Measurements from ENCODE around the gene PLEKHM1.

The PLEKHM1 gene

DNA sequence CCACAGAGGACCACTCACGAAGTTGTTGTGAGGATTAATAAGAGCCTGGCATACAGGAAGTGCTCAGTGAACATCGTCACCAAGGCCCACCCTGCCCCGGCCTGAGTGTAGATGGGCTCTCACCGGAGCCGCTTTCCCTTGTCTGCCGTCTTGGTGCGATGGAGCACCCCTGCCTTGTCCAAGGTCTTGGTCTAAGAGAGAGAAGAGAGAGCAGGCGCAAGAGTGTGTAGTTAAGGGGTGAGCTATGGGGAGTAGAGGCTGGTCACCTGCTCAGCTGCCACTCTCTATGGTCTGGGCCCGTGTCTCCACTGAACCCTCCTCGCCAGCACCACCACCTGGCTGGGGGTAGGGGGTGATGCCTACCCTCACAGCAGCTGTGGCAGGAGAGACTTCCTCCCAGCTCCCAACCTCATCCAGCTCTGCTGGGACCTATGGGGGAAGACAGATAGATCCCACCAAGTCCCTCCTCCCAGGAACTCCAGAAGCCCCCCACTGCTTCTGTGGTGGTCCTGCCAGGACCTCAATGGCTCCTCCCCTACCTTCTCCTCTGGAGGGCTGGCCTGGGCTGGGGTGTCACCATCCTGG lies 86.5 kb downstream of the PLEKHM1 start:
- peaks cover 34 to 43% of the 10 kb centered on the region in 2 donors for H3K4me1 ChIP-seq (ENCODE audit: control insufficient read depth in 1 of 2, insufficient read depth in 2 of 2, low read length in 2 of 2)
- no peaks in the 10 kb centered on the region for H3K9me3 ChIP-seq (ENCODE audit: control insufficient read depth in 1 of 2, low read length in 2 of 2)
- no peak overlapping the region for H3K4me3 ChIP-seq (ENCODE audit: low read depth in 1 of 2, low read length in 2 of 2)
- H3K36me3 ChIP-seq (ENCODE audit: control insufficient read depth in 1 of 2, insufficient read depth in 2 of 2, low read length in 2 of 2): peaks cover 27 to 62% of the 10 kb centered on the region in 2 donors
- H3K27me3 ChIP-seq (ENCODE audit: control insufficient read depth in 1 of 2, insufficient read depth in 2 of 2, low read length in 2 of 2): no peaks in the 10 kb centered on the region
- no peak overlapping the region for H3K27ac ChIP-seq (ENCODE audit: low read depth, low read length)
- peak overlapping the region in 1 of 2 donors; percentile 57 for H3K9ac ChIP-seq (ENCODE audit: low read depth in 1 of 2, low read length in 2 of 2)

DNA sequence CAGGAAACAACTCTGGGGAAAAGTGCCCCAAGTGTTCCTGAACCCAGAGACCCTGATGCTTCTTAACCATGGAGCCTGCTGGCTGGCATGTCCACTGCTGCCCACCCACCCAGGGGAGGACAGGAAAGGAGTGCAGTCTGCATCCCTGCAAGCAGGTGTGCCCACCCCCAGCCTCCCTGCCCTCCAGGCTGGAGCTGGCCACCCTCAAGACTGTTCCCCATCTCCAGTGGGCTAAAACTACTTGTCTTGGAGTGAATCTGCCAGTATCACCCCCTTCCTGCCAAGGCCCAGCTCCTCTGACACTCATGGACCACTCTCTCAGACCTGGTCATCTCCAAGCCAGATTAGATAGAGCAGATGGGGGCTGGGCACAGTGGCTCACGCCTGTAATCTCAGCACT lies 87.6 kb downstream of the PLEKHM1 start:
- no peak overlapping the region for H3K27ac ChIP-seq (ENCODE audit: low read depth, low read length)
- H3K9ac ChIP-seq (ENCODE audit: low read depth in 1 of 2, low read length in 2 of 2): no peak overlapping the region
- H3K4me3 ChIP-seq (ENCODE audit: low read depth in 1 of 2, low read length in 2 of 2): no peak overlapping the region
- peaks cover 23 to 32% of the 10 kb centered on the region in 2 donors for H3K4me1 ChIP-seq (ENCODE audit: control insufficient read depth in 1 of 2, insufficient read depth in 2 of 2, low read length in 2 of 2)
- peaks cover 30 to 72% of the 10 kb centered on the region in 2 donors for H3K36me3 ChIP-seq (ENCODE audit: control insufficient read depth in 1 of 2, insufficient read depth in 2 of 2, low read length in 2 of 2)
- no peaks in the 10 kb centered on the region for H3K9me3 ChIP-seq (ENCODE audit: control insufficient read depth in 1 of 2, low read length in 2 of 2)
- no peaks in the 10 kb centered on the region for H3K27me3 ChIP-seq (ENCODE audit: control insufficient read depth in 1 of 2, insufficient read depth in 2 of 2, low read length in 2 of 2)

DNA sequence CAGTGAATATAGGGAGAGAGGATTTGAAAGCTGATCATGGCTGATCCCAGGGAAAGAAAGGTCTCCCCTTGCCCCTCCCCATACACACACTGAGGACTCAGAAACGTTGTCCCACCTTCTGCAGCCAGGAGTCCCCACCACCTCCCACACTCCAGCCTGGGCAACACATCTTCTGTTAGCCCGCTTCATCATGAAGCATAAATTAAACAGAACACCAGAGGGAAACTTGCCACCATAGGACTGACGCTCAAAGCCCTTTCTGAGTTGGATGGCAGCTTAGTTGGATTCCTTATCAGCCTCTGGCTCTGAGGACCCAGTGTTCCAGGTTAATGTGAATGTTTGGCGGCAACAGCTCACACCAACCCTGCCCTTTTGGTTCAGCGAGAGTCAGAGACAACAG lies 91.7 kb downstream of the PLEKHM1 start:
- peaks cover 6 to 8% of the 10 kb centered on the region in 2 donors for H3K4me1 ChIP-seq (ENCODE audit: control insufficient read depth in 1 of 2, insufficient read depth in 2 of 2, low read length in 2 of 2)
- H3K36me3 ChIP-seq (ENCODE audit: control insufficient read depth in 1 of 2, insufficient read depth in 2 of 2, low read length in 2 of 2): peaks cover 42 to 94% of the 10 kb centered on the region in 2 donors
- no peaks in the 10 kb centered on the region for H3K9me3 ChIP-seq (ENCODE audit: control insufficient read depth in 1 of 2, low read length in 2 of 2)
- no peaks in the 10 kb centered on the region for H3K27me3 ChIP-seq (ENCODE audit: control insufficient read depth in 1 of 2, insufficient read depth in 2 of 2, low read length in 2 of 2)
- no peak overlapping the region for H3K4me3 ChIP-seq (ENCODE audit: low read depth in 1 of 2, low read length in 2 of 2)
- no peak overlapping the region for H3K27ac ChIP-seq (ENCODE audit: low read depth, low read length)
- H3K9ac ChIP-seq (ENCODE audit: low read depth in 1 of 2, low read length in 2 of 2): no peak overlapping the region

DNA sequence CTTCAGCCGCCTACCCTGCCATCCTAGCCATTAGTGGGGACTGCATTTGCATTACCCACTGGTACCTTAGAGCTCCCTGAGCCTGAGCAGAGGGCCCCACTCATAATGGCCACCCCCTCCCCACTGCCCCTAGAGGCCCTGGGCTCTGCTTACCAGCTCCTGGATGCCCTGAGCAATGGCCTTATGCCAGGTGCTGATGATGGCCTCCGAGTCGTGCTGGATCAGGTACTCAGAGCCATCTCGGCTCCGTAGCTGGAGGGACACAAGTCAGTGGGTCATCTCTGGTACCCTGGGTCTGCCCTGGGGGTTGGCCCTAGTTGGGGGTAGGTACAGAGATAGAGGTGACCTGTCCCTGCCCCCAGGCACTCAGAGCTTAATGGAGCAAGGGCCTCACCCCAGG lies 92.7 kb downstream of the PLEKHM1 start:
- peaks cover 41 to 84% of the 10 kb centered on the region in 2 donors for H3K36me3 ChIP-seq (ENCODE audit: control insufficient read depth in 1 of 2, insufficient read depth in 2 of 2, low read length in 2 of 2)

DNA sequence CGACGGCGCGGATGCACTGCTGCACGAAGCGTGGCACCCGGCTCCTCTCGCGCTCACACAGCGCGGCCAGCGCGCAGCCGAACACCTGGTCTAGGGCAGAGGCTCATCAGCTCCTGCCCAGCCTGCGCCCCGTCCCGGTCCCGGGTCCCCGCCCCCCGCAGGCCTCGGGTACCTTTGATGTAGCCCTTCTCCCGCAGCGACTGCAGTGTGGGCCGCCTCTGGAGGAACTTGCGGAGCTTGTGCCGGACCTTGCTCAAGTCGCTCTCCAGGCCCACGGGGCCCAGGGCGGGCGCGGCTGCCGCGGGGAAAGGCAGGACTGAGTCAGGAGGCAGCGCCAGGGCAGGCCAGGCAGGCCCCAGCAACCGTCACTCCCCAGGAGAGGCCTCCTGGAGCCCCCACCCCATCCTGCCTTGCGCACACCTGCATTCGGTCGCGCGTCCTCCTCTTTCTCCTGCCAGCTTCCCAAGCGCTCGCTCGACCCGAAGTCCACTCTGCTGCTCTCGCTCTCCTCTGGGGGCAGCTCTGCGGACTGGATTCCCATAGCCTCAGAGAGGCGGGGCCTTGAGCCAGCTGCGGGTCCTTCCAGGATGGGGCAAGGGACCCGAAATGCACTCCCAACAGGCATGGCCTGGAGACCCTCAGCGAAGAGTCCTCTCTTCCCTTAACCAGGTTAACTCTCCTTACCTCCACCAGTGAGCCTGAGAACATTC lies 93.9 kb downstream of the PLEKHM1 start:
- H3K36me3 ChIP-seq (ENCODE audit: control insufficient read depth in 1 of 2, insufficient read depth in 2 of 2, low read length in 2 of 2): peaks cover 40 to 73% of the 10 kb centered on the region in 2 donors
- H3K4me1 ChIP-seq (ENCODE audit: control insufficient read depth in 1 of 2, insufficient read depth in 2 of 2, low read length in 2 of 2): peaks cover 6 to 8% of the 10 kb centered on the region in 2 donors
- no peak overlapping the region for H3K4me3 ChIP-seq (ENCODE audit: low read depth in 1 of 2, low read length in 2 of 2)
- no peak overlapping the region for H3K27ac ChIP-seq (ENCODE audit: low read depth, low read length)
- H3K27me3 ChIP-seq (ENCODE audit: control insufficient read depth in 1 of 2, insufficient read depth in 2 of 2, low read length in 2 of 2): no peaks in the 10 kb centered on the region
- H3K9ac ChIP-seq (ENCODE audit: low read depth in 1 of 2, low read length in 2 of 2): no peak overlapping the region
- no peaks in the 10 kb centered on the region for H3K9me3 ChIP-seq (ENCODE audit: control insufficient read depth in 1 of 2, low read length in 2 of 2)

More for the DNA sequence above, 92.7 kb downstream of the PLEKHM1 start:
- H3K27ac ChIP-seq (ENCODE audit: low read depth, low read length): no peak overlapping the region
- no peaks in the 10 kb centered on the region for H3K9me3 ChIP-seq (ENCODE audit: control insufficient read depth in 1 of 2, low read length in 2 of 2)
- H3K4me1 ChIP-seq (ENCODE audit: control insufficient read depth in 1 of 2, insufficient read depth in 2 of 2, low read length in 2 of 2): peaks cover 6 to 8% of the 10 kb centered on the region in 2 donors
- no peaks in the 10 kb centered on the region for H3K27me3 ChIP-seq (ENCODE audit: control insufficient read depth in 1 of 2, insufficient read depth in 2 of 2, low read length in 2 of 2)
- H3K9ac ChIP-seq (ENCODE audit: low read depth in 1 of 2, low read length in 2 of 2): no peak overlapping the region
- H3K4me3 ChIP-seq (ENCODE audit: low read depth in 1 of 2, low read length in 2 of 2): no peak overlapping the region

DNA sequence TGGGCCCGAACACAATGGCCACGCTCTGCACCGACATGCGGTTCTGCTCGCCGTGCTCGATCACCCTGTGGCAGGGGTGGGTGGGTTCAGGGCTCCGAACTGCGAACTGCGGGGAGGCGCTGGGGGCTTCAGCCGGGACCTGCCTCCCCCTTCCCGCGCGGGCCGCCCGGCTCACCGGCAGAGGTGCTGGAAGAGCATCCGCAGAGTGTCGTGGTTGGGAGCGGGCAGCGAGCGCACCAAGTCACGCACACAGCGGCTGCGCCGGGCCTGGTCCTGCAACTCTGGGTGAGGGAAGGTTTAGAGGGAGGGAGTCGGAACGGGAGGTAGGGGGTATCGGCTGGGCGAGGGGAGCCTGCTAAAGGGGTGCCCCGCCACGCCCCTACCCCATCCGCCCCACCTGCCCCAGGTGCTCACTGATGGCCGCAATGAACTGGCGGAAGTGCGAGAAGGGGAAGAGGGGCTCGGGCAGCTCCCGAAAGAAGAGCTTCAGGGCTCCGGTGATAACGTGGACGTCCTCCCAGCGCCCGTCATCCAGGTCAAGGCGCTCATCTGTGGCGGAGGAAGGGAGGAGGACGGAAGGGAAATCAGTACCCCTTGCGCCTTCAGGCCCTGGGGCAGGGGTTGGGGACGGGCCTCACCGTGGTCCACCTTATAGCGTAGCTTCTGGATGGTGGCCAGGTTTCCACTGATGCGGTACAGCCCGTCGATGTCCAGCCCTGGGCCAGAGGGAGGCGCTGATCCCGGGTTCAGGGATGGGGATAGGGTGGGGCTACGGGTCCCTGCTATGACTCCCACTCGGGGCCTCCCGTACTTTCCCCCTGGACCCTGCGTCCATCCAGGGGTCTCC lies 94.7 kb downstream of the PLEKHM1 start:
- Histone ChIP-seq H3K9ac (ENCODE audit: low read depth in 1 of 2, low read length in 2 of 2) (no peak overlapping the region), H3K36me3 (ENCODE audit: control insufficient read depth in 1 of 2, insufficient read depth in 2 of 2, low read length in 2 of 2) (peaks cover 33 to 64% of the 10 kb centered on the region in 2 donors)

DNA sequence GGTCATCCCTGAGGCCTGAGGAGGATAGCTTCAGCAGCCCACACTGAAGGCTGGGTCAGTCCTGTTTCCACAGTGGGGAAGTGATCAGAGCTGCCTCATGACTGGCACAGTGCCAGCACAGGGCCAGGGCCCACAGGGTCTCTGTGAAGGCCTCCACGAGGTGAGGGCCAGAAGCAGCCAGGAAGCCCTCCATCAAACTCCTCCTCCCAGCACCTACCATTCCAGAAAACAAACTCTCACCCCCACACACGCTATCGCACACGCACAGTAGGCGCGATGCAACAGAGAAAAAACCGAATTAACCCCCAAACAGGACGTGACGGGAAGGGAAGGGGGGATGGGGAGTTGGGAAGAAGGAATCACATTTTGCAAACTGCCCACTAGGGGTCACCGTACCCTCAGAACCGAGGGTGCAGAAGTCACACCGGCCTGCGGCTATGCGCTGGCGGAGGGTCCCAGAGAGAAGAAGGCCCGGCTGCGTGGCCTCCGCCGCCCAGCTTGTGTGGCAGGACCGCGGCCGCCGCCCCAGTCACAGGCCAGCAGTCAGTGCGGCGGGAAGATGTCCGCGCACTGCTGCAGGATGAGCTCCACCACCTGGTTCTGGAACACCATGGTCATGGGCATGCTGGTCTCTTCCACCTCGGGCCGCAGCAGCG lies 95.5 kb downstream of the PLEKHM1 start:
- Histone ChIP-seq H3K27me3 (ENCODE audit: control insufficient read depth in 1 of 2, insufficient read depth in 2 of 2, low read length in 2 of 2) (no peaks in the 10 kb centered on the region), H3K9ac (ENCODE audit: low read depth in 1 of 2, low read length in 2 of 2) (no peak overlapping the region), H3K4me1 (ENCODE audit: control insufficient read depth in 1 of 2, insufficient read depth in 2 of 2, low read length in 2 of 2) (peaks cover 6 to 8% of the 10 kb centered on the region in 2 donors), H3K27ac (ENCODE audit: low read depth, low read length) (no peak overlapping the region), H3K36me3 (ENCODE audit: control insufficient read depth in 1 of 2, insufficient read depth in 2 of 2, low read length in 2 of 2) (peaks cover 30 to 57% of the 10 kb centered on the region in 2 donors), H3K4me3 (ENCODE audit: low read depth in 1 of 2, low read length in 2 of 2) (peak overlapping the region in 1 of 2 donors; percentile 29), H3K9me3 (ENCODE audit: control insufficient read depth in 1 of 2, low read length in 2 of 2) (no peaks in the 10 kb centered on the region)

More for the DNA sequence above, 94.7 kb downstream of the PLEKHM1 start:
- no peak overlapping the region for H3K4me3 ChIP-seq (ENCODE audit: low read depth in 1 of 2, low read length in 2 of 2)
- H3K27me3 ChIP-seq (ENCODE audit: control insufficient read depth in 1 of 2, insufficient read depth in 2 of 2, low read length in 2 of 2): no peaks in the 10 kb centered on the region
- H3K4me1 ChIP-seq (ENCODE audit: control insufficient read depth in 1 of 2, insufficient read depth in 2 of 2, low read length in 2 of 2): peaks cover 6 to 8% of the 10 kb centered on the region in 2 donors
- no peak overlapping the region for H3K27ac ChIP-seq (ENCODE audit: low read depth, low read length)
- no peaks in the 10 kb centered on the region for H3K9me3 ChIP-seq (ENCODE audit: control insufficient read depth in 1 of 2, low read length in 2 of 2)

DNA sequence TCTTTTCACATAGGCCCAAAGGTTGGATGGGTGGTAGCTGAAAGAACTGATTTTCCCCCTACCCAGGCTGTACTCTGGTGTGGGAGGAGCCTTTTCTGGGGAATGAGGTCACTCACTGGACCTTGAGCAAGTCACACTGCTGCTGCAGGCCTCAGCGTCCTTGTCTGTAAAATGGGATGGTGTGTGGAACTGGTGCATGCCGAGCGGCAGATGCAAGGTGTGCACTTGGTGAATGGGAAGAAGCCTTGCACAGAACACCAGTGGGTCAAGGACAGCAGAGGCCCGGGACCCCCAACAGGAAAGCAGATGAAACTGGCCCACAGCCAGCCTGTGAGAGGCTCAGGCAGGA lies 96.0 kb downstream of the PLEKHM1 start:
- no peak overlapping the region for H3K4me3 ChIP-seq (ENCODE audit: low read depth in 1 of 2, low read length in 2 of 2)
- H3K36me3 ChIP-seq (ENCODE audit: control insufficient read depth in 1 of 2, insufficient read depth in 2 of 2, low read length in 2 of 2): peaks cover 26 to 52% of the 10 kb centered on the region in 2 donors
- H3K4me1 ChIP-seq (ENCODE audit: control insufficient read depth in 1 of 2, insufficient read depth in 2 of 2, low read length in 2 of 2): peaks cover 8 to 12% of the 10 kb centered on the region in 2 donors
- H3K27ac ChIP-seq (ENCODE audit: low read depth, low read length): no peak overlapping the region
- H3K9ac ChIP-seq (ENCODE audit: low read depth in 1 of 2, low read length in 2 of 2): no peak overlapping the region
- H3K9me3 ChIP-seq (ENCODE audit: control insufficient read depth in 1 of 2, low read length in 2 of 2): no peaks in the 10 kb centered on the region
- no peaks in the 10 kb centered on the region for H3K27me3 ChIP-seq (ENCODE audit: control insufficient read depth in 1 of 2, insufficient read depth in 2 of 2, low read length in 2 of 2)

DNA sequence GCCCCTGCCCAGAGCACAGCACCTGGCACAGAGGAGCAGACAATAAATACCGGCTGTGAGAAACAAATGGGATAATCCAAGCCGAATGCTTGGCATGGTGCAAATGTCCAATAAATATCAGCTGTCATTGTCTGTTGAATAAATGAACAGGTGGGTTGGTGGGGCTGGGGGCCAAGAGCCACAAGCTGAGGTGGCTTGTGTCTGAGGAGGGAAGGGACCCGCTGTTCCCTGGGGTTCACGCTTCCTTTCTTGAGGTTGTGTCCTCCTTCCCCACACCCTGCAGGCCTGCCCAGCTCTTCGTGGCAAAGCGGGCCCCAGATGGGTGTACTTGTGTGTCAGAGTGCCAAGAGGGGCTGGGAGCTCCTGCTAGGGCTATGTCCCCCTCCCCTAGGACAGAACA lies 96.4 kb downstream of the PLEKHM1 start:
- H3K27me3 ChIP-seq (ENCODE audit: control insufficient read depth in 1 of 2, insufficient read depth in 2 of 2, low read length in 2 of 2): no peaks in the 10 kb centered on the region
- no peak overlapping the region for H3K4me3 ChIP-seq (ENCODE audit: low read depth in 1 of 2, low read length in 2 of 2)
- H3K9me3 ChIP-seq (ENCODE audit: control insufficient read depth in 1 of 2, low read length in 2 of 2): no peaks in the 10 kb centered on the region
- H3K36me3 ChIP-seq (ENCODE audit: control insufficient read depth in 1 of 2, insufficient read depth in 2 of 2, low read length in 2 of 2): peaks cover 25 to 49% of the 10 kb centered on the region in 2 donors
- H3K9ac ChIP-seq (ENCODE audit: low read depth in 1 of 2, low read length in 2 of 2): no peak overlapping the region
- H3K27ac ChIP-seq (ENCODE audit: low read depth, low read length): no peak overlapping the region
- peaks cover 12 to 15% of the 10 kb centered on the region in 2 donors for H3K4me1 ChIP-seq (ENCODE audit: control insufficient read depth in 1 of 2, insufficient read depth in 2 of 2, low read length in 2 of 2)

All from duodenal mucosa (tissue), 2 donors.